Measurements from ENCODE around the gene RAD51C. TPM values are rescaled to one million over a fixed set of nuclear protein-coding genes. Genes with fewer than 3 reads are reported as not detected.
A peak's percentile ranks its signal among the peaks of the same experiment; 100 is the strongest.
"Not testable (repeated sequence)": the region's sequence is repeated elsewhere in the genome, so short reads cannot be mapped to it uniquely, and the experiment has no call there.

RAD51C gene
- total RNA-seq, 2 experiments from 2014 or later, result 51.0 to 118 TPM

DNA sequence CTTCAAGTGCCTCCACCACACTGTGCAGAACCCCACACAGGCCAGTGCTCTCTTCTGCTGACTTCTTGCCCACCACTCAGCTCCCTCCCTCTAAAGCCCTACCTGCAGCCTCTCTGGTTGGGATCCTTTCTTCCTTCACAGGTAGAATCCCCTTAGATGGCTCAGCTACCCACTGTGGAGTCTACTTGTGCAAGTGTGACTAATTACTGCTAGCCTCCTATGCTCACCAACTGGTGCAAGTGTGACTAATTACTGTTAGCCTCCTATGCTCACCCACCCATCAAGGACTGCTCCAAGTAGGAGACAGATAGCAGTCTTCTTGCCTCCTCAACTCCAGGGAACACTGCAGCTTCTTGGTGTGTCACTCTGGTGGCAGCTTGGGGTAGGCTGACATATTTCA is 44.2 kb upstream of the RAD51C start:
- intact Hi-C loops (cut with micrococcal nuclease; ENCODE audit: unreplicated experiment), result no loop called here
- TF ChIP-seq EZH2phosphoT487 (IDR thresholded peaks at IDR 0.05; ENCODE audit: borderline replicate concordance, low read depth, low read length), result no peak
- TF ChIP-seq, protein P1, sequence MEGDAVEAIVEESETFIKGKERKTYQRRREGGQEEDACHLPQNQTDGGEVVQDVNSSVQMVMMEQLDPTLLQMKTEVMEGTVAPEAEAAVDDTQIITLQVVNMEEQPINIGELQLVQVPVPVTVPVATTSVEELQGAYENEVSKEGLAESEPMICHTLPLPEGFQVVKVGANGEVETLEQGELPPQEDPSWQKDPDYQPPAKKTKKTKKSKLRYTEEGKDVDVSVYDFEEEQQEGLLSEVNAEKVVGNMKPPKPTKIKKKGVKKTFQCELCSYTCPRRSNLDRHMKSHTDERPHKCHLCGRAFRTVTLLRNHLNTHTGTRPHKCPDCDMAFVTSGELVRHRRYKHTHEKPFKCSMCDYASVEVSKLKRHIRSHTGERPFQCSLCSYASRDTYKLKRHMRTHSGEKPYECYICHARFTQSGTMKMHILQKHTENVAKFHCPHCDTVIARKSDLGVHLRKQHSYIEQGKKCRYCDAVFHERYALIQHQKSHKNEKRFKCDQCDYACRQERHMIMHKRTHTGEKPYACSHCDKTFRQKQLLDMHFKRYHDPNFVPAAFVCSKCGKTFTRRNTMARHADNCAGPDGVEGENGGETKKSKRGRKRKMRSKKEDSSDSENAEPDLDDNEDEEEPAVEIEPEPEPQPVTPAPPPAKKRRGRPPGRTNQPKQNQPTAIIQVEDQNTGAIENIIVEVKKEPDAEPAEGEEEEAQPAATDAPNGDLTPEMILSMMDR (conservative IDR thresholded peaks at IDR 0.05; ENCODE audit: low read length), result no peak
- H3K79me2 ChIP-seq (ENCODE audit: insufficient read depth, low read depth, low read length), result no peaks in the 10 kb centered on the region
- no peak overlapping the region for H2AFZ ChIP-seq (ENCODE audit: low read length)
- no peak overlapping the region for H3K4me2 ChIP-seq (ENCODE audit: low read length)
- H3K4me1 ChIP-seq (ENCODE audit: insufficient read depth, low read length, poor library complexity, severe bottlenecking), result no peaks in the 10 kb centered on the region
- H3K27ac ChIP-seq (ENCODE audit: low read depth, low read length, poor library complexity, severe bottlenecking), result no peak overlapping the region
- no peaks in the 10 kb centered on the region for H3K9me2 ChIP-seq (ENCODE audit: insufficient read depth, low read length)
- ChIA-PET POLR2A (interaction anchor here (1.3 kb wide), 1 partner anchor 16 kb away, joined by 7 read pairs; no protein-coding TSS in a partner anchor), CTCF (ENCODE audit: unreplicated experiment) (no interaction called here)
- BruUV-seq (replicated peaks), result no TSS peak
- no peak overlapping the region for H3K4me3 ChIP-seq (ENCODE audit: low read depth, low read length, poor library complexity, severe bottlenecking)
- H4K20me1 ChIP-seq (ENCODE audit: insufficient read depth, low read length), result no peaks in the 10 kb centered on the region
- H3K36me3 ChIP-seq (ENCODE audit: insufficient read depth, low read length), result no peaks in the 10 kb centered on the region
- DNase-seq (ENCODE audit: low spot score), result no peak
- no peaks in the 10 kb centered on the region for H3K9me3 ChIP-seq (ENCODE audit: low read length)

DNA sequence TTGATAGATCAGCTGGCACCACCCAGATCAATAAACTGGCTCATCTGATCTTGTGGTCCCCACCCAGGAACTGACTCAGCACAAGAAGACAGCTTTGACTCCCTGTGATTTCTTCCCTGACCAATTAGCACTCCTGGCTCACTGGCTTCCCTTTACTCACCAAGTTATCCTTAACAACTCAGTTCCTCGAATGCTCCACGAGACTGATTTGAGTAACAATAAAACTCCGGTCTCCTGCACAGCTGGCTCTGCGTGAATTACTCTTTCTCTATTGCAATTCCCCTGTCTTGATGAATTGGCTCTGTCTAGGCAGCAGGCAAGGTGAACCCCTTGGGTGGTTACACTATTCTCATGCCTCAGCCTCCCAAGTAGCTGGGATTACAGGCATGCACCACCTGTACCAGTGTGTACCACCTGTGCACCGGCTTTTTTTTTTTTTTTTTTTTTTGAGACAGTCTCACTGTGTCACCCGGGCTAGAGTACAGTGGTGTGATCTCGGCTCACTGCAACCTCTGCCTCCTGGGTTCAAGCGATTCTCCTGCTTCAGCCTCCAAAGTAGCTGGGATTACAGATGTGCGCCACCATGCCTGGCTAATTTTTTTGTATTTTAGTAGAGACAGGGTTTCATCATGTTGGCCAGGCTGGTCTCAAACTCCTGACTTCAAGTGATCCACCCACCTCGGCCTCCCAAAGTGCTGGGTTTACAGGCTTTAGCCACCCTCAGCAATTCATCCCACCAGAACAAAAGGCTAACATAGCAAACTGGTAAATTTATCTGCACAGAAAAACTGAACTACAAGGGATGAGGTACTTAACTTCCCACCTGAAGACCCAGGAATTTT is 34.2 kb upstream of the RAD51C start:
- H3K79me2 ChIP-seq (ENCODE audit: insufficient read depth, low read depth, low read length); H3K9me2 ChIP-seq (ENCODE audit: insufficient read depth, low read length); H4K20me1 ChIP-seq (ENCODE audit: insufficient read depth, low read length); H3K4me1 ChIP-seq (ENCODE audit: insufficient read depth, low read length, poor library complexity, severe bottlenecking); CTCF ChIA-PET (ENCODE audit: unreplicated experiment); H3K36me3 ChIP-seq (ENCODE audit: insufficient read depth, low read length); H3K9me3 ChIP-seq (ENCODE audit: low read length); BruUV-seq (replicated peaks): not testable (repeated sequence)
- peak overlapping the region; percentile 86 for H3K4me2 ChIP-seq (ENCODE audit: low read length)
- H3K4me3 ChIP-seq (ENCODE audit: low read depth, low read length, poor library complexity, severe bottlenecking), result peak overlapping the region; percentile 65
- POLR2A ChIA-PET, result interaction anchor here (0.6 to 5.2 kb wide), 5 partner anchors 27 to 997 kb away, joined by 3 to 64 read pairs (median 4); no protein-coding TSS in a partner anchor
- H3K27ac ChIP-seq (ENCODE audit: low read depth, low read length, poor library complexity, severe bottlenecking), result peak overlapping the region; percentile 74
- intact Hi-C loops (cut with micrococcal nuclease; ENCODE audit: unreplicated experiment), result loop anchor here (2.0 kb wide), 1 partner anchor 71 kb away; no protein-coding TSS in a partner anchor
- peak; percentile 9 for DNase-seq (ENCODE audit: low spot score)
- H2AFZ ChIP-seq (ENCODE audit: low read length), result peak overlapping the region; percentile 94; the same call in 1 of the 2 replicates

DNA sequence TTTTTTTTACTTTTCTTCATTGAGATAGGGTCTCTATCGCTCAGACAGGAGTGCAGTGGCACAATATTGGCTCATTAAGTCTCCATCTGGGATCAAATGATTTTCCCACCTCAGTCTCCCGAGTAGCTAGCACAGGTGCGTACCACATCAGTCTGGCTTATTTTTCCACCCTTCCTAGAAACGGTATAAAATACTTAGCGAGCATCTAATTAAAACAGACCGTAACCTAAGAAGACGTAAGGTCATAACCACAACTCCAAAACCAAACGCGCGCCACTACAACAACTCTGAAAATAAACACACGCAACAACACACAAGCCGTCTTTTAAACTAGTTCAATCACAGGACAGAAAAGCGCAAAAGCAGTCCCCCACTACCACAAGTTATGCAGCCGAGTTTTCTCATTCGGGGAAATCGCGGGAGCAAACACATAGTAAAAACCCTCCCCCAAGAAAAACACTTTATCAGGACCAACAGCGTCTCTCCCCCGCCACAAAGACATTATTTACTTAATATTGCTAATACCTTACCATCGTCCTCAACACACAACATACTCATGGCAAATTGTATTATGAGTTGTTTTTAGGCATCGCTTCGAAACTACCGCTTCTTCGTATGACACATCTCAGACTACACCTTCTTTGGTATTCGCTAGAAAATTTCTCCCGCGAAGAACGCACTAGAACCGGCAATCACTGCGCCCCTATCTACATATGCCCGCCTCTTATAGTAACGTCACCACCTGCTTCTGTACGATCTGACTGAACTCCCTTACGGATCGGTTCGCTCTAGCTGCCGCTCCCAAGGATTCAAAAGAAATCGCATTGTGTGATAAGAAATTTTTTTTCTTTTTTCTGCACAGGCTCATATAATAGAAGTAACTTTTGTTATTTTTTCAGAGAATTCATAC is 33.3 kb upstream of the RAD51C start:
- Histone ChIP-seq H3K4me3 (ENCODE audit: low read depth, low read length, poor library complexity, severe bottlenecking) (peak overlapping the region; percentile 65), H3K4me1 (ENCODE audit: insufficient read depth, low read length, poor library complexity, severe bottlenecking) (peaks cover 6% of the 10 kb centered on the region), H3K9me2 (ENCODE audit: insufficient read depth, low read length) (no peaks in the 10 kb centered on the region), H2AFZ (ENCODE audit: low read length) (peak overlapping the region; percentile 94), H3K27ac (ENCODE audit: low read depth, low read length, poor library complexity, severe bottlenecking) (peak overlapping the region; percentile 74), H3K36me3 (ENCODE audit: insufficient read depth, low read length) (no peaks in the 10 kb centered on the region), H3K4me2 (ENCODE audit: low read length) (peak overlapping the region; percentile 86), H3K79me2 (ENCODE audit: insufficient read depth, low read depth, low read length) (no peaks in the 10 kb centered on the region), H3K9me3 (ENCODE audit: low read length) (no peaks in the 10 kb centered on the region), H4K20me1 (ENCODE audit: insufficient read depth, low read length) (no peaks in the 10 kb centered on the region)
- ChIA-PET POLR2A (interaction anchor here (0.6 to 5.2 kb wide), 6 partner anchors 27 to 996 kb away, joined by 3 to 64 read pairs (median 4); partner anchors contain the start of gene TEX14), CTCF (ENCODE audit: unreplicated experiment) (no interaction called here)
- TF ChIP-seq EZH2phosphoT487 (IDR thresholded peaks at IDR 0.05; ENCODE audit: borderline replicate concordance, low read depth, low read length), result no peak
- TF ChIP-seq, protein P1 (conservative IDR thresholded peaks at IDR 0.05; ENCODE audit: low read length), result no peak; the same call in 1 of the 2 replicates
- intact Hi-C loops (cut with micrococcal nuclease; ENCODE audit: unreplicated experiment), result loop anchor here (1.0 to 2.0 kb wide), 4 partner anchors 28 to 141 kb away; partner anchors contain the start of genes RAD51C and TEX14
- BruUV-seq (replicated peaks), result TSS peak; percentile 100
- peak; percentile 92 for DNase-seq (ENCODE audit: low spot score)

DNA sequence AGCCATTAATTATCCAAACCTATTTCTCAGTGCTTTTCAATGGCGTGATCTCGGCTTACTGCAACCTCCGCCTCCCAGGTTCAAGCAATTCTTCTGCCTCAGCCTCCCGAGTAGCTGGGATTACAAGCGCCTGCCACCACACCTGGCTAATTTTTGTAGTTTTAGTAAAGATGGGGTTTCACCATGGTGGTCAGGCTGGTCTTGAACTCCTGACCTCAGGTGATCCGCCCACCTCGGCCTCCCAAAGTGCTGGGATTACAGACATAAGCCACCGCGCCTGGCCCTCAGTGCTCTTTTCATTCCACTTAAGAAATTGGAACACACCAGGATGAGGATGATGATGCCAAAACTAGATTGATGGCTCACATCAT is 32.7 kb upstream of the RAD51C start:
- peak overlapping the region; percentile 65 for H3K4me3 ChIP-seq (ENCODE audit: low read depth, low read length, poor library complexity, severe bottlenecking)
- BruUV-seq (replicated peaks); H3K4me1 ChIP-seq (ENCODE audit: insufficient read depth, low read length, poor library complexity, severe bottlenecking); H4K20me1 ChIP-seq (ENCODE audit: insufficient read depth, low read length); CTCF ChIA-PET (ENCODE audit: unreplicated experiment); H3K9me2 ChIP-seq (ENCODE audit: insufficient read depth, low read length); DNase-seq (ENCODE audit: low spot score); H3K36me3 ChIP-seq (ENCODE audit: insufficient read depth, low read length); H3K9me3 ChIP-seq (ENCODE audit: low read length); H3K79me2 ChIP-seq (ENCODE audit: insufficient read depth, low read depth, low read length): not testable (repeated sequence)
- POLR2A ChIA-PET, result interaction anchor here (0.6 to 5.2 kb wide), 5 partner anchors 10 to 720 kb away, joined by 3 to 64 read pairs (median 4); partner anchors contain the start of gene TEX14
- intact Hi-C loops (cut with micrococcal nuclease; ENCODE audit: unreplicated experiment), result loop anchor here (1.0 to 2.0 kb wide), 4 partner anchors 28 to 141 kb away; partner anchors contain the start of genes RAD51C and TEX14
- peak overlapping the region; percentile 94 for H2AFZ ChIP-seq (ENCODE audit: low read length)
- peak overlapping the region; percentile 86 for H3K4me2 ChIP-seq (ENCODE audit: low read length)
- H3K27ac ChIP-seq (ENCODE audit: low read depth, low read length, poor library complexity, severe bottlenecking), result peak overlapping the region; percentile 74

Measured in OCI-LY7 (cell line).